Lung (tissue), 12 donors: ENCODE data around the gene SASH1. TPM values are rescaled to one million over a fixed set of nuclear protein-coding genes. Genes with fewer than 3 reads are reported as not detected.

Experiments
- ATAC-seq: fragments of 200-7000 bp; cut with Tn5 transposase; one replicate; pipeline ENCODE4 v1.9.1; 2020; ENCODE audit warnings: moderate number of reproducible peaks; ENCODE audit not compliant: insufficient read depth, low FRiP score
- DNase-seq, 3 donors: peaks; one replicate each; pipeline ENCODE4 v3.0.0-alpha.2; 2013 to 2017
- H3K27ac ChIP-seq, 2 donors: one replicate each; pipeline ENCODE4 v1.5.1; 2013; ENCODE audit warnings: mild to moderate bottlenecking in 2 of 2, moderate library complexity in 2 of 2, control low read depth in 1 of 2, inconsistent platforms in 1 of 2, low read depth in 1 of 2, low read length in 1 of 2
- H3K27me3 ChIP-seq, 3 donors: one replicate each; pipeline ENCODE4 v1.5.1; 2013; ENCODE audit warnings: low read length in 2 of 3; ENCODE audit not compliant: control insufficient read depth in 3 of 3, insufficient read depth in 3 of 3
- H3K36me3 ChIP-seq, 4 donors: one replicate each; pipeline ENCODE4 v1.5.1; 2013; ENCODE audit warnings: low read length in 4 of 4, mild to moderate bottlenecking in 1 of 4, moderate library complexity in 1 of 4; ENCODE audit not compliant: control insufficient read depth in 4 of 4, insufficient read depth in 4 of 4
- H3K4me1 ChIP-seq, 5 donors: one replicate each; pipeline ENCODE4 v1.5.1; 2013; ENCODE audit warnings: low read length in 5 of 5, mild to moderate bottlenecking in 2 of 5, moderate library complexity in 1 of 5; ENCODE audit not compliant: control insufficient read depth in 5 of 5, insufficient read depth in 5 of 5
- H3K4me3 ChIP-seq: one replicate; pipeline ENCODE4 v1.5.1; 2013; ENCODE audit warnings: mild to moderate bottlenecking, control low read depth, moderate library complexity
- H3K9ac ChIP-seq, 2 donors: one replicate each; pipeline ENCODE4 v1.5.1; 2013; ENCODE audit warnings: low read length in 2 of 2, control low read depth in 1 of 2; ENCODE audit not compliant: insufficient read depth in 1 of 2
- H3K9me3 ChIP-seq, 4 donors: one replicate each; pipeline ENCODE4 v1.5.1; 2013; ENCODE audit warnings: low read length in 3 of 4, mild to moderate bottlenecking in 1 of 4, moderate library complexity in 1 of 4; ENCODE audit not compliant: control insufficient read depth in 4 of 4, insufficient read depth in 3 of 4
- WGBS, 2 donors: extraction: QIAGEN DNeasy Blood & Tissue Kit; methylation state at CpG; one replicate each; pipeline ENCODE4 v1.1.7; 2013; 5-methylcytosine and 5-hydroxymethylcytosine counted together
- polyA plus RNA-seq, 2 donors: library from polyadenylated mRNA; stranded (reverse); fragments of 200-250 nt; gene quantifications; one replicate each; pipeline ENCODE4 v1.2.1, GENCODE V29; 2013
- total RNA-seq, 2 donors: library from RNA; depleted of rRNA in 1 of 2; stranded (reverse); fragments of >200 nt in 1 of 2; gene quantifications; one replicate each; pipeline ENCODE4 v1.2.1, GENCODE V29; 2014 to 2021
- TF ChIP-seq, protein P1 (sequence below): IDR thresholded peaks from 2 replicates; pipeline ENCODE4 v1.5.1; 2012; ENCODE audit warnings: mild to moderate bottlenecking; ENCODE audit errors: control extremely low read depth, extremely low read depth
- donor health status: control.
- donor health status: control.
- donor health status: Bipolar disorder and iron deficiency.
- donor health status: healthy.
- donor health status: DM: yes; HTN: yes; CAD: no.

SASH1 gene
- total and polyA plus RNA-seq, 4 donors: 18.8 to 114 (median 42.2) TPM

DNA sequence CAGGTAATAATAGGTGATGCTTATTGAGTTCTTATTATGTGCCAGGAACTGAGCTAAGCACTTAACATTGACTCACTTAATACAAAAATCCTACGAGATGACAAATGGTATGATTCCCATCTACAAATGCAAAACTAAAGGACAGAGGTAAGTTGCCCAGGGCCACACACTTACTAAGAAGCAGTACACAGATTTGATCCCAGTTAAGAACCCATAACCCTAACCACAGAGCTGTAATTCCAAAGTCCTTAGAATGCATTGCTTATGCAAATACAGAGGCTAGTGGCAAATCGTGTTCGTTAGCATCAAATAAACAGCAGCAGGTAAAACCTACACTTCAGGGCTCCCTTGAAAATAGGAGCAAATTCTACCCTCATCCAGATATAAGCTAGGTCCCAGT, 104.0 kb downstream of the SASH1 start:
- Histone ChIP-seq H3K9me3 (no peaks in the 10 kb centered on the region), H3K27ac (no peak overlapping the region), H3K4me1 (peaks cover 0 to 11% (median 4%) of the 10 kb centered on the region in 5 donors), H3K4me3 (no peak overlapping the region), H3K27me3 (no peaks in the 10 kb centered on the region), H3K9ac (no peak overlapping the region), H3K36me3 (peaks cover 0 to 6% (median under 1%) of the 10 kb centered on the region in 4 donors)
- TF ChIP-seq, protein P1, sequence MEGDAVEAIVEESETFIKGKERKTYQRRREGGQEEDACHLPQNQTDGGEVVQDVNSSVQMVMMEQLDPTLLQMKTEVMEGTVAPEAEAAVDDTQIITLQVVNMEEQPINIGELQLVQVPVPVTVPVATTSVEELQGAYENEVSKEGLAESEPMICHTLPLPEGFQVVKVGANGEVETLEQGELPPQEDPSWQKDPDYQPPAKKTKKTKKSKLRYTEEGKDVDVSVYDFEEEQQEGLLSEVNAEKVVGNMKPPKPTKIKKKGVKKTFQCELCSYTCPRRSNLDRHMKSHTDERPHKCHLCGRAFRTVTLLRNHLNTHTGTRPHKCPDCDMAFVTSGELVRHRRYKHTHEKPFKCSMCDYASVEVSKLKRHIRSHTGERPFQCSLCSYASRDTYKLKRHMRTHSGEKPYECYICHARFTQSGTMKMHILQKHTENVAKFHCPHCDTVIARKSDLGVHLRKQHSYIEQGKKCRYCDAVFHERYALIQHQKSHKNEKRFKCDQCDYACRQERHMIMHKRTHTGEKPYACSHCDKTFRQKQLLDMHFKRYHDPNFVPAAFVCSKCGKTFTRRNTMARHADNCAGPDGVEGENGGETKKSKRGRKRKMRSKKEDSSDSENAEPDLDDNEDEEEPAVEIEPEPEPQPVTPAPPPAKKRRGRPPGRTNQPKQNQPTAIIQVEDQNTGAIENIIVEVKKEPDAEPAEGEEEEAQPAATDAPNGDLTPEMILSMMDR: no peak
- ATAC-seq (no peak), DNase-seq (no peak)
- WGBS, 2 donors: 87 to 91% methylated on average over 3 of the region's 3 CpGs

DNA sequence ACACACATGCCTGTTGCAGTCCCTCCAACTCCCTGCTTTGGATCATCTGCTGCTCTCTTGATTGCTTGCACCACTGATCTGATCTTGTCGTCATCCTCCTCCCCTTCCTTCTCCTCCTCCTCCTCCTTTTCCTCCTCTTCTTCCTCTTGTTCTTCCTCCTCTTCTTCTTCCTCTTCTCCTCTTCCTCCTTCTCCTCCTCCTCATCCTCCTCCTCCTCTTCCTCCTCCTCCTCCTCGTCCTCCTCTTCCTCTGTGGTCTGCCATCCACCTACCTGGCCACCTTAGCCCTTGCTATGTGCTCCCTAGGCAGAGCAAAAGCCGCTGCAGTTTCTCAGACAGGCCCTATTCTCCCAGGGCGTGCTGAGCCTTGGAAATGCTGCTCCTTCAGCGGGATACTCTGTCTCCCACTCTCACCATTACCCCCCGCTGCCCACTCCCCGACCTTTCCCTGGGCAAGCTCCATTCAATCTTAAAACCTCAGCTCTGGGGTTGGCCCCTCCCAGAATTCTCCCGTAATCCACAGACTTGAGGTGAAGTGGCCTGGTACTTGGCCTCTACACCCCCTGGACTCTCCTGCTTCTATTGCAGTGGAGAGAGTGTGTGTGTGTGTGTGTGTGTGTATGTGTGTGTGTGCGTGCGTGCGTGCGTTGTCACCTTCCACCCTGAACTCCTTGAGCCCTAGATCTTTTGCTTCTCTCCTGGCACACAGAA, 105.0 kb downstream of the SASH1 start:
- no peak overlapping the region for H3K9ac ChIP-seq
- TF ChIP-seq, protein P1: no peak
- ATAC-seq (no peak), DNase-seq (no peak)
- peaks cover 0 to 6% (median under 1%) of the 10 kb centered on the region in 4 donors for H3K36me3 ChIP-seq
- no peak overlapping the region for H3K4me3 ChIP-seq
- peak overlapping the region in 1 of 2 donors; percentile 62 for H3K27ac ChIP-seq
- H3K9me3 ChIP-seq: no peaks in the 10 kb centered on the region
- H3K4me1 ChIP-seq: peaks cover 0 to 17% (median 0%) of the 10 kb centered on the region in 5 donors
- H3K27me3 ChIP-seq: no peaks in the 10 kb centered on the region
- 78 to 89% methylated on average over 11 to 12 of the region's 12 CpGs for WGBS, 2 donors

DNA sequence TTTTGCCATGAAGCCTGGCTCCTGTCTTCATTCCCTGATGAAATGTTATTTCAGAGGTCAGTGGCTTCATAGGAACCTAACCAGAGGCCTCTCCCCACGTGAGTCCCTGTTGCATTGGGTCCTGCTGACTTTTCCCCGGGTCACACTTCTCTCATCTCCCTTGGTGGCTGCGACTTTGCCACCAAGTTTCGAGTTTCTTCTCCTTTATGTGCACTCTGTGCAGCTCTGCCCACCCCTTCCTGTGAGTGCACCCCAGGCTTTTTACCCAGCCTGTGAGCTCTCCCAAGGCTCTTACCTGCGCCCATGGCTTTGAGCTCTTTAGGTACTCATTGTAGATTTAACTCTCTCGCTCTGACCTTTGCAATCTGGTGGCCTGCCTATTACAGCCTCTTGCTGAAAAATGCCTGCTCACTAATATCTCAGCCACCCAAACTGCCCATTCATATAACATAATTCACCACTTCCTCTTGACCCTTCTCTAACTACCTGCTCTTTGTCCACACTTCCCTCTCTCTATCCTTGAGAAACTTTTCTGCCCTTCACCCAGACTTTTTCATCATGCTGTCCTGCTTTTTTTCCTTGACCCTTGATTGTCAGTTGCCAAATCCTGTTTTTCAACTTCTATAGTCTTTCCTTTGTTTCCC, 105.9 kb downstream of the SASH1 start:
- DNase-seq (no peak), ATAC-seq (no peak)
- Histone ChIP-seq H3K27me3 (no peaks in the 10 kb centered on the region), H3K4me1 (peaks cover 0 to 20% (median 0%) of the 10 kb centered on the region in 5 donors), H3K27ac (no peak overlapping the region), H3K36me3 (peaks cover 0 to 6% (median under 1%) of the 10 kb centered on the region in 4 donors), H3K9me3 (no peaks in the 10 kb centered on the region), H3K9ac (no peak overlapping the region), H3K4me3 (no peak overlapping the region)
- 59 to 60% methylated on average over 6 of the region's 6 CpGs for WGBS, 2 donors
- TF ChIP-seq, protein P1: no peak
